Renal cortex interstitium (tissue), 11 donors: ENCODE results near the gene C17orf107. TPM values are rescaled to one million over a fixed set of nuclear protein-coding genes. Genes with fewer than 3 reads are reported as not detected.
"Not testable (repeated sequence)": the region's sequence is repeated elsewhere in the genome, so short reads cannot be mapped to it uniquely, and the experiment has no call there.

ENCODE experiments used
- DNase-seq, 11 donors: peaks; one replicate each; pipeline ENCODE4 v3.0.0-alpha.2; 2013; ENCODE audit warnings: low read depth in 9 of 11, low spot score in 4 of 11; ENCODE audit errors: extremely low read depth in 1 of 11
- polyA plus RNA-seq, 3 donors: library from polyadenylated mRNA; unstranded; fragments of 120-200 nt; gene quantifications; one replicate each; pipeline ENCODE4 v1.2.1, GENCODE V29; 2013; ENCODE audit not compliant: insufficient read length in 3 of 3

The C17orf107 gene
- polyA plus RNA-seq, 3 donors: 1.5 to 3.0 (median 1.8) TPM

DNA sequence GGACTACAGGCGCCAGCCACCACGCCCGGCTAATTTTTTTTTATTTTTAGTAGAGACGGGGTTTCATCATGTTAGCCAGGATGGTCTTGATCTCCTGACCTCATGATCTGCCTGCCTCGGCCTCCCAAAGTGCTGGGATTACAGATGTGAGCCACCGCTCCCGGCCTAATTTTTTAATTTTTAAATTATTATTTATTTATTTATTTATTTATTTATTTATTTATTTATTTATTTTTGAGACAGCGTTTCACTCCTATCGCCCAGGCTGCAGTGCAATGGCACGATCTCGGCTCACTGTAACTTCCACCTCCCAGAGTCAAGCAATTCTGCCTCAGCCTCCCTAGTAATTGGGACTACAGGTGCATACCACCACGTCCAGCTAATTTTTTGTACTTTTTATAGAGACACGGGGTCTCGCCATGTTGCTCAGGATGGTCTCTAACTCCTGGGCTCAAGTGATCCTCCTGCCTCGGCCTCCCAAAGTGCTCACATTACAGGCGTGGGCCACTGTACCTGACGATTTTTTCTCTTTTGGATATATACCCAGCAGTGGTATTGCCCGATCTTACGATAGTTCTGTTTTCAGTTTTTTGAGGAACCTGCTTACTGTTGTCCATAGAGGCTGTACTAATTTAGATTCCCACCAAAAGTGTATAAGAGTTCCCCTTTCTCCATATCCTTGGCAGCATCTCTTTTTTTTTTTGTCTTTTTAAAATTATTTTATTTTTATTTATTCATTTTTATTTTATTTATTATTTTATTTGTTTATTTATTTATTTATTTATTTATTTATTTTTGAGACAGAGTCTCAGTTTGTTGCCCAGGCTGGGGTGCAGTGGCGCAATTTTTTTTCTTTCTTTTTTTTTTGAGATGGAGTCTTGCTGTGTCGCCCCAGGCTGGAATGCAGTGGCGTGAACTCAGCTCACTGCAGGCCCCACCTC lies 30.0 kb upstream of the C17orf107 start:
- DNase-seq: not testable (repeated sequence)

- no peak for DNase-seq
Observed at GRCh38 chr17:4870855-4871254, 28.5 kb upstream of the C17orf107 start.

GRCh38 chr17:4872786-4873185 lies 26.6 kb upstream of the C17orf107 start:
- no peak for DNase-seq

GRCh38 chr17:4877089-4877488 lies 22.2 kb upstream of the C17orf107 start:
- no peak for DNase-seq

DNA sequence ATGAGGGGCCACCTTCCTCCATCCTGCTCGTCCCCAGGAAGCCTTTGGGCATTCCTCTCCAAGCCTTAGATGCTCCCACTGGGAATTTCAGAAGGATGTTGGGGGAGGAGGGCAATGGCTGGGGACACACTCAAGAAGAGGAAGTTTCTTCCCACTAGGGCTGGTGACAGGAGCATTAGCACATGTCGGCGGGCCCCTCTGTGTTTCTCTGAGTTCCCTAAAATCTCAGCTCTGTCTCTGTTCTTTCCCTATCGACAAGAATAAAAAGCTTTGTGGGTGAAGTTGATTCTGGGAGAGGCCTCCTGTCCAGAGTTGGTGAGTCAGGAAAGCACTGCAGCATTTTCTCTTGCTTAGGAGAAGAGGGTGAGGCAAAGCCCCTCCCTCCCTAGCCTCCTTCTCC lies 19.7 kb upstream of the C17orf107 start:
- DNase-seq: no peak

DNA sequence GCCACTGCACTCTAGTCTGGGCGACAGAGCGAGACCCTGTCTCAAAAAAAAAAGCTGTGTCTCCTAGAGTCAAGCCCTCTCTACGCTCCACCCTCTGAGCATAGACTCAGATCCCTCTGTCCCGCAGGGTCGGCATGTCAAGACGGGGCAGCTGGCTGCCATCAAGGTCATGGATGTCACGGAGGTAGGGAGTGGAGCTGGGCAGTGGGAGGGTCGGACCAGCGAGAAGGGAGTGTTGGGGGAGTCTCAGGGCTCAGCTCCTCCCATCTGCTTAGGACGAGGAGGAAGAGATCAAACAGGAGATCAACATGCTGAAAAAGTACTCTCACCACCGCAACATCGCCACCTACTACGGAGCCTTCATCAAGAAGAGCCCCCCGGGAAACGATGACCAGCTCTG lies 18.5 kb upstream of the C17orf107 start:
- no peak for DNase-seq

DNA sequence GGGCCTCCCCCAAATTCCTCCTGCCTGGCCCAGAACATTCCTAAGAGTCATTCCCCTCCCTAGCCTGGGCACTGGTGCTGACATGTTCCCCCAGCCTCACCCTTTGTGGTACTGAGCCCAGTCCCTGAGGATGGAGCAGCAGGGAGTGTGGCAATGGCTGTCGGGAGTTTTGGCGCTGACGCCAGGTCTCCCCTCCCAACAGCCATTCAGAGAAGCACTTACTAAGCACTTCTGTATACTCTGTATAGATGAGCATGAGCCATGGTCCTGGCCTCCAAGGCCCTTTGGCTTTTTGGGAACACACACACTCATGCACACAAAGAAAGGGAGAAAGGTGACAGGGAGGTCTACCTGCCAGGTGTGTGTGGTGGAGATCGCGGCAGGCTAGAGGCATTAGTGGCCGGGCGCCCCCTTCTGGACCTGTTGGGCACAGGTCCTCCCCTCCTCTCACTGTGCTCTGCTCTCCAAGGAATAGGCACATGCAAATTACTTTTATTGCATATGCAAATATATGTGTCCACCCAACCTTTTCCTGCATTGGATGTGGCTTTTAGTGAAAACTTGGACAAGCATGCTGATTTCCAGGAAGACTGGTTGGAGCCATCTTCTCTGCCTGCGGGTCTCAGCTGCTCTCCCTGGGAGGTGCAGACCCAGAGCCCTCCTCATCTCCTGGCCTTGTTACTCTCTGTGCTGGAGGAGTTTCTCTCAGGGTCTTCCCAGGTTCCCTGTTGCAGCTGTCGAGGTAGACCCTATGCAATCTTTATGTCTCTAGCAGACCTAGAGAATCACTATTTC lies 17.4 kb upstream of the C17orf107 start:
- no peak for DNase-seq

- DNase-seq: no peak
Observed at GRCh38 chr17:4884489-4884888, 14.8 kb upstream of the C17orf107 start.

DNA sequence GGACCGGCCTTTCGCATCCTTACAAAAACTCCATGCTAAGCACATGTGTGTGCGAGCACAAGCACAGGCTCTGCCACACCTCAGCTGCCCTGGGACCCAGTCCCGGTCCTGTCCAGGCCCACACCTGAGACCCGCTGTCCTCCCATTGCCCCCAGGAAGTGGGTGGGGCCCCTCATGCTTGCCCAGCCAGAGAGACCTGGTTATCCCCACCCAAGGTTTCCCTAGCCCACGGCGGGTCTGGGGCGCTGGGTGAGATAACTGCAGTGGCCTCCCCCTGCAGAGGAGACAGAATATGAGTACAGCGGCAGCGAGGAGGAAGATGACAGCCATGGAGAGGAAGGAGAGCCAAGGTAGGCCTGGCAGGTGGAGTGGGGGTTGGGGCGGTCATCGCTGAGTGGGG lies 12.5 kb upstream of the C17orf107 start:
- DNase-seq: no peak

GRCh38 chr17:4887581-4887980 lies 11.8 kb upstream of the C17orf107 start:
- no peak for DNase-seq

- no peak for DNase-seq
Observed at GRCh38 chr17:4891411-4892410, 7.6 kb upstream of the C17orf107 start.

DNA sequence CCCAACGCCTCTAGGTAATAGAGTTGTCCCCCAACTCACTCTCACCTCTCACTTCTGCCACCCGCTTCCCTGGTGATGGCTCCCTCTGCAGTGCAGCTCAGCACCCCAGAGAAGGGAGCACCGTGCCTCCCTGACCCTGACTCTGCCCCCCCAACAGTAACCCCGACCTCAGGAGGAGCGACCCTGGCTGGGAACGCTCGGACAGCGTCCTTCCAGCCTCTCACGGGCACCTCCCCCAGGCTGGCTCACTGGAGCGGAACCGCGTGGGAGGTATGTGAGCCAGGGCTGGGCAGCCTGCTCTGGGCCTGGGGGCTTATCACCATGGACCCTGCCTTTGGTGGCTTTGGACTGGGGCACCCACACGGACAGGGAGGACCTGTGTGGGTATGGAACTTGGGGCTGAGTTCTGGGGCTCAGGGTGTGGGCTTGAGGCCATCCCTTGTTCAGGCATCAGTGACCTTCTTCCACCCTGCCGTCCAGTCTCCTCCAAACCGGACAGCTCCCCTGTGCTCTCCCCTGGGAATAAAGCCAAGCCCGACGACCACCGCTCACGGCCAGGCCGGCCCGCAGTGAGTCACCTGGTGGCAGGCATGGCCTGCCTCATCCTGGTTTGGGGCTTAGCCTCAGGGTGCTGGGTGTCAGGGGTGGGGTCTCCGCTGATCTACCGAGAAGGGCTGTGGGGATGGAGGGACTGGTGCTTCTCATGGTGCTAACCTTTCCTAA lies 6.7 kb upstream of the C17orf107 start:
- DNase-seq: peak in 1 of 11 donors; percentile 56

DNA sequence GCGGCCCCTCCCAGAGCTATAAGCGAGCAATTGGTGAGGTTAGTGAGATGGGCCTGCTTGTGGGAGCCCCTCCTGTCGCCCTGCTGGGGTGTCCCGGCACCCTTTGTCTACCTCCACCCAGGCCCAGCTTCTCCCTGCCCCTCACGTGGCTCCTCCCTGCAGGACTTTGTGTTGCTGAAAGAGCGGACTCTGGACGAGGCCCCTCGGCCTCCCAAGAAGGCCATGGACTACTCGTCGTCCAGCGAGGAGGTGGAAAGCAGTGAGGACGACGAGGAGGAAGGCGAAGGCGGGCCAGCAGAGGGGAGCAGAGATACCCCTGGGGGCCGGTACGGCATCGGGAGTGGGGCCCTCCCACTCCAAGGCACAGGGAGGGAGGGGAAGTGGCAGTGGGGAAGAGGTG lies 6.1 kb upstream of the C17orf107 start:
- no peak for DNase-seq

GRCh38 chr17:4893721-4894560 lies 5.4 kb upstream of the C17orf107 start:
- DNase-seq: no peak

DNA sequence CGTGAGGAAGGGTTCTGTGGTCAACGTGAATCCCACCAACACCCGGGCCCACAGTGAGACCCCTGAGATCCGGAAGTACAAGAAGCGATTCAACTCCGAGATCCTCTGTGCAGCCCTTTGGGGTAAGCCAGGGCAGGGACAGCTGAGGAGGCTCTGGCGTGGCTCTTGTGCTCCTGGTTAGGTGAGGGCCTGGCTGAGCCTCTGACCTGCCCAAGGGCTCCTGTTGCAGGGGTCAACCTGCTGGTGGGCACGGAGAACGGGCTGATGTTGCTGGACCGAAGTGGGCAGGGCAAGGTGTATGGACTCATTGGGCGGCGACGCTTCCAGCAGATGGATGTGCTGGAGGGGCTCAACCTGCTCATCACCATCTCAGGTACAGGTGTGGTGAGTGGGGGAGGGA lies 4.2 kb upstream of the C17orf107 start:
- DNase-seq: no peak

DNA sequence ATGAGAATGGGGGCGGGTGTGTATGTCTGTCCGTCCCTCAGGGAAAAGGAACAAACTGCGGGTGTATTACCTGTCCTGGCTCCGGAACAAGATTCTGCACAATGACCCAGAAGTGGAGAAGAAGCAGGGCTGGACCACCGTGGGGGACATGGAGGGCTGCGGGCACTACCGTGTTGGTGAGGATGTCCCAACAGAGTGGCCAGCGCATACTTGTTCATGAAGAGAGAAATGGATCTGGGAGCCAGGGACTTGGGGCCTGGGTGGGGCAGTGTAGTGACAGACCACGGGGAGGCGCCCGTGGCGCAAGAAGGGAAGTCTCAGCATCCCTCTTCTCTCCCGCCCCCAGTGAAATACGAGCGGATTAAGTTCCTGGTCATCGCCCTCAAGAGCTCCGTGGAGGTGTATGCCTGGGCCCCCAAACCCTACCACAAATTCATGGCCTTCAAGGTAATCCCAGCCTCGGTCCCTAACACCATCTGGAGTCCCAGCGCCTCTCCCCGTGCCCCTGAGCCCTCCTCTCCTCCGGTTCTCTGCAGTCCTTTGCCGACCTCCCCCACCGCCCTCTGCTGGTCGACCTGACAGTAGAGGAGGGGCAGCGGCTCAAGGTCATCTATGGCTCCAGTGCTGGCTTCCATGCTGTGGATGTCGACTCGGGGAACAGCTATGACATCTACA lies 3.5 kb upstream of the C17orf107 start:
- DNase-seq: no peak
